Activated CD4-positive, alpha-beta memory T cell treated with anti-CD3 and anti-CD28 coated beads for 36 hours (primary cell): ENCODE data around the gene ADAMTS12. TPM values are rescaled to one million over a fixed set of nuclear protein-coding genes. Genes with fewer than 3 reads are reported as not detected.

ENCODE experiments used
- CTCF ChIA-PET: fragments of 350-600 bp; sonication (Branson Sonifier 250); formaldehyde crosslinking; loops from one replicate; lab custom pipeline; 2021; ENCODE audit warnings: antibody characterized with exemption, inconsistent platforms; lab: Charles Lee
- POLR2A ChIA-PET: fragments of 350-600 bp; sonication (Branson Sonifier 250); formaldehyde crosslinking; loops from one replicate; lab custom pipeline; 2021; ENCODE audit warnings: antibody characterized with exemption; lab: Charles Lee
- DNase-seq: peaks from one replicate; pipeline ENCODE4 v3.0.0-alpha.2; 2020
- H3K27ac Mint-ChIP-seq: one replicate; pipeline ENCODE4 v1.8.0; 2021; ENCODE audit warnings: mixed read lengths
- H3K27me3 Mint-ChIP-seq: one replicate; pipeline ENCODE4 v1.8.0; 2021; ENCODE audit warnings: mixed read lengths
- H3K36me3 Mint-ChIP-seq: one replicate; pipeline ENCODE4 v1.8.0; 2021; ENCODE audit warnings: mixed read lengths
- H3K4me1 Mint-ChIP-seq: one replicate; pipeline ENCODE4 v1.8.0; 2021; ENCODE audit warnings: low read depth, mixed read lengths
- H3K4me3 Mint-ChIP-seq: one replicate; pipeline ENCODE4 v1.8.0; 2021; ENCODE audit warnings: mild to moderate bottlenecking, mixed read lengths
- H3K9me3 Mint-ChIP-seq: one replicate; pipeline ENCODE4 v1.8.0; 2021; ENCODE audit warnings: mixed read lengths
- intact Hi-C: fragments of 100-400 bp; cut with micrococcal nuclease; formaldehyde crosslinking; loops from one replicate; pipeline ENCODE4 v1.15.1; 2023
- total RNA-seq, 2 experiments: library from RNA; stranded (reverse); gene quantifications; one replicate each; pipeline ENCODE4 v1.2.3, GENCODE V29; 2021

ADAMTS12 gene
- total RNA-seq, 2 experiments from 2014 or later: not detected

GRCh38 chr5:33612386-33612785 is 279.4 kb downstream of the ADAMTS12 start:
- no peaks in the 10 kb centered on the region for H3K36me3 Mint-ChIP-seq
- no peaks in the 10 kb centered on the region for H3K9me3 Mint-ChIP-seq
- no peak overlapping the region for H3K27ac Mint-ChIP-seq
- H3K27me3 Mint-ChIP-seq: no peaks in the 10 kb centered on the region
- no peak overlapping the region for H3K4me3 Mint-ChIP-seq
- ChIA-PET POLR2A (no interaction called here), CTCF (no interaction called here)
- intact Hi-C loops: no loop called here
- no peaks in the 10 kb centered on the region for H3K4me1 Mint-ChIP-seq
- DNase-seq: no peak

- CTCF ChIA-PET: no interaction called here
Measured at GRCh38 chr5:33611877-33612276, 279.9 kb downstream of the ADAMTS12 start.

GRCh38 chr5:33608344-33609041 is 283.3 kb downstream of the ADAMTS12 start:
- H3K27ac Mint-ChIP-seq: no peak overlapping the region
- DNase-seq: no peak
- H3K36me3 Mint-ChIP-seq: no peaks in the 10 kb centered on the region
- ChIA-PET POLR2A (no interaction called here), CTCF (no interaction called here)
- H3K27me3 Mint-ChIP-seq: no peaks in the 10 kb centered on the region
- no peaks in the 10 kb centered on the region for H3K4me1 Mint-ChIP-seq
- intact Hi-C loops: no loop called here
- H3K9me3 Mint-ChIP-seq: no peaks in the 10 kb centered on the region
- no peak overlapping the region for H3K4me3 Mint-ChIP-seq

More at GRCh38 chr5:33611877-33612276, 279.9 kb downstream of the ADAMTS12 start:
- Mint-ChIP-seq H3K4me1 (no peaks in the 10 kb centered on the region), H3K36me3 (no peaks in the 10 kb centered on the region), H3K4me3 (no peak overlapping the region), H3K27ac (no peak overlapping the region), H3K9me3 (no peaks in the 10 kb centered on the region), H3K27me3 (no peaks in the 10 kb centered on the region)
- intact Hi-C loops: no loop called here
- no peak for DNase-seq
- POLR2A ChIA-PET: no interaction called here

- intact Hi-C loops: no loop called here
- Mint-ChIP-seq H3K27me3 (no peaks in the 10 kb centered on the region), H3K4me1 (no peaks in the 10 kb centered on the region), H3K9me3 (no peaks in the 10 kb centered on the region), H3K27ac (no peak overlapping the region), H3K36me3 (no peaks in the 10 kb centered on the region), H3K4me3 (no peak overlapping the region)
- DNase-seq: no peak
- POLR2A ChIA-PET: no interaction called here
- CTCF ChIA-PET: no interaction called here
Measured at GRCh38 chr5:33604503-33604902, 287.3 kb downstream of the ADAMTS12 start.

- Mint-ChIP-seq H3K4me1 (no peaks in the 10 kb centered on the region), H3K4me3 (no peak overlapping the region), H3K36me3 (no peaks in the 10 kb centered on the region), H3K27me3 (peaks cover 2% of the 10 kb centered on the region), H3K27ac (no peak overlapping the region), H3K9me3 (no peaks in the 10 kb centered on the region)
- CTCF ChIA-PET: no interaction called here
- DNase-seq: no peak
- POLR2A ChIA-PET: no interaction called here
- intact Hi-C loops: no loop called here
Measured at GRCh38 chr5:33601881-33602280, 289.9 kb downstream of the ADAMTS12 start.

GRCh38 chr5:33595303-33595702 is 296.5 kb downstream of the ADAMTS12 start:
- CTCF ChIA-PET: no interaction called here
- H3K9me3 Mint-ChIP-seq: no peaks in the 10 kb centered on the region
- POLR2A ChIA-PET: no interaction called here
- intact Hi-C loops: no loop called here
- no peaks in the 10 kb centered on the region for H3K36me3 Mint-ChIP-seq
- H3K27me3 Mint-ChIP-seq: peaks cover 2% of the 10 kb centered on the region
- H3K27ac Mint-ChIP-seq: no peak overlapping the region
- DNase-seq: no peak
- H3K4me3 Mint-ChIP-seq: no peak overlapping the region
- H3K4me1 Mint-ChIP-seq: no peaks in the 10 kb centered on the region

- Mint-ChIP-seq H3K9me3 (no peaks in the 10 kb centered on the region), H3K4me3 (no peak overlapping the region), H3K27ac (no peak overlapping the region), H3K27me3 (peaks cover 2% of the 10 kb centered on the region), H3K36me3 (no peaks in the 10 kb centered on the region), H3K4me1 (no peaks in the 10 kb centered on the region)
- CTCF ChIA-PET: interaction anchor here (0.7 to 1.6 kb wide), 2 partner anchors 376 to 734 kb away, joined by 3 to 6 read pairs; no protein-coding TSS in a partner anchor
- intact Hi-C loops: no loop called here
- no peak for DNase-seq
- POLR2A ChIA-PET: no interaction called here
Measured at GRCh38 chr5:33594006-33594405, 297.8 kb downstream of the ADAMTS12 start.

- no peak overlapping the region for H3K4me3 Mint-ChIP-seq
- POLR2A ChIA-PET: no interaction called here
- intact Hi-C loops: no loop called here
- no peaks in the 10 kb centered on the region for H3K9me3 Mint-ChIP-seq
- DNase-seq: no peak
- H3K36me3 Mint-ChIP-seq: no peaks in the 10 kb centered on the region
- H3K27ac Mint-ChIP-seq: no peak overlapping the region
- CTCF ChIA-PET: interaction anchor here (0.7 to 1.0 kb wide), 2 partner anchors 12 to 343 kb away, joined by 3 read pairs; no protein-coding TSS in a partner anchor
- H3K27me3 Mint-ChIP-seq: peaks cover 2% of the 10 kb centered on the region
- H3K4me1 Mint-ChIP-seq: no peaks in the 10 kb centered on the region
Measured at GRCh38 chr5:33592245-33592644, 299.5 kb downstream of the ADAMTS12 start.

- H3K4me3 Mint-ChIP-seq: no peak overlapping the region
- H3K4me1 Mint-ChIP-seq: no peaks in the 10 kb centered on the region
Measured at GRCh38 chr5:33588654-33589372, 303.0 kb downstream of the ADAMTS12 start.

GRCh38 chr5:33583332-33583731 is 308.5 kb downstream of the ADAMTS12 start:
- Mint-ChIP-seq H3K27me3 (peaks cover 5% of the 10 kb centered on the region), H3K9me3 (peaks cover 5% of the 10 kb centered on the region), H3K4me3 (no peak overlapping the region), H3K27ac (no peak overlapping the region), H3K4me1 (no peaks in the 10 kb centered on the region), H3K36me3 (no peaks in the 10 kb centered on the region)
- POLR2A ChIA-PET: no interaction called here
- intact Hi-C loops: no loop called here
- DNase-seq: no peak
- CTCF ChIA-PET: interaction anchor here (0.7 kb wide), 1 partner anchor 46 kb away, joined by 3 read pairs; no protein-coding TSS in a partner anchor

More at GRCh38 chr5:33588654-33589372, 303.0 kb downstream of the ADAMTS12 start:
- Mint-ChIP-seq H3K9me3 (no peaks in the 10 kb centered on the region), H3K36me3 (no peaks in the 10 kb centered on the region), H3K27ac (no peak overlapping the region), H3K27me3 (no peaks in the 10 kb centered on the region)
- DNase-seq: peak; percentile 59
- intact Hi-C loops: loop anchor here (1.0 kb wide), 2 partner anchors 345 to 380 kb away; no protein-coding TSS in a partner anchor
- CTCF ChIA-PET: interaction anchor here (0.7 to 4.1 kb wide), 13 partner anchors 10 to 381 kb away, joined by 3 to 30 read pairs (median 3); partner anchors contain the start of gene RXFP3
- POLR2A ChIA-PET: no interaction called here

GRCh38 chr5:33582417-33582816 is 309.4 kb downstream of the ADAMTS12 start:
- Mint-ChIP-seq H3K27me3 (peaks cover 5% of the 10 kb centered on the region), H3K9me3 (peaks cover 5% of the 10 kb centered on the region), H3K27ac (no peak overlapping the region), H3K4me1 (no peaks in the 10 kb centered on the region), H3K4me3 (no peak overlapping the region), H3K36me3 (no peaks in the 10 kb centered on the region)
- ChIA-PET POLR2A (no interaction called here), CTCF (no interaction called here)
- intact Hi-C loops: no loop called here
- no peak for DNase-seq

- H3K27me3 Mint-ChIP-seq: peaks cover 5% of the 10 kb centered on the region
- no peak for DNase-seq
- POLR2A ChIA-PET: interaction anchor here (0.5 to 0.6 kb wide), 2 partner anchors 256 to 401 kb away, joined by 3 to 4 read pairs; no protein-coding TSS in a partner anchor
- no peak overlapping the region for H3K27ac Mint-ChIP-seq
- H3K4me3 Mint-ChIP-seq: no peak overlapping the region
- H3K9me3 Mint-ChIP-seq: peaks cover 5% of the 10 kb centered on the region
- H3K4me1 Mint-ChIP-seq: no peaks in the 10 kb centered on the region
- H3K36me3 Mint-ChIP-seq: no peaks in the 10 kb centered on the region
- intact Hi-C loops: no loop called here
- CTCF ChIA-PET: interaction anchor here (1.0 to 3.0 kb wide), 2 partner anchors 9 to 13 kb away, joined by 3 to 20 read pairs; no protein-coding TSS in a partner anchor
Measured at GRCh38 chr5:33579789-33580188, 312.0 kb downstream of the ADAMTS12 start.
